ENCODE measurements around the gene CFLAR. TPM values are rescaled to one million over a fixed set of nuclear protein-coding genes. Genes with fewer than 3 reads are reported as not detected.

CFLAR gene
- total RNA-seq, 4 donors from 2014 or later, result 157 to 526 (median 297) TPM

GRCh38 chr2:201204655-201205514 is 88.9 kb downstream of the CFLAR start:
- H3K4me3 ChIP-seq, result no peak overlapping the region
- no peaks in the 10 kb centered on the region for H3K9me3 ChIP-seq
- DNase-seq, result no peak
- TF ChIP-seq POLR2A (IDR thresholded peaks at IDR 0.05) (no peak), CTCF (IDR thresholded peaks at IDR 0.05) (no peak)
- no peak overlapping the region for H3K27ac ChIP-seq
- H3K4me1 ChIP-seq, result peaks cover 0 to 4% (median 0%) of the 10 kb centered on the region in 4 donors
- H3K36me3 ChIP-seq, result peaks cover 0 to 43% (median 0%) of the 10 kb centered on the region in 3 donors
- no peaks in the 10 kb centered on the region for H3K27me3 ChIP-seq

GRCh38 chr2:201205515-201205849 is 89.5 kb downstream of the CFLAR start:
- Histone ChIP-seq H3K9me3 (no peaks in the 10 kb centered on the region), H3K4me3 (no peak overlapping the region), H3K27me3 (no peaks in the 10 kb centered on the region), H3K4me1 (peaks cover 0 to 4% (median 0%) of the 10 kb centered on the region in 4 donors), H3K27ac (no peak overlapping the region), H3K36me3 (peaks cover 0 to 43% (median 0%) of the 10 kb centered on the region in 3 donors)
- DNase-seq, result no peak
- no peak for TF ChIP-seq CTCF (IDR thresholded peaks at IDR 0.05)
- TF ChIP-seq POLR2A (IDR thresholded peaks at IDR 0.05), result no peak

- TF ChIP-seq CTCF (IDR thresholded peaks at IDR 0.05), result no peak
- TF ChIP-seq POLR2A (IDR thresholded peaks at IDR 0.05), result no peak
- no peaks in the 10 kb centered on the region for H3K27me3 ChIP-seq
- DNase-seq, result peak in 2 of 3 donors; percentile 79 to 82
- H3K27ac ChIP-seq, result peak overlapping the region in 2 of 4 donors; percentile 62 to 69
- H3K4me3 ChIP-seq, result no peak overlapping the region
- peaks cover 0 to 10% (median 0%) of the 10 kb centered on the region in 4 donors for H3K4me1 ChIP-seq
- peaks cover 0 to 29% (median 0%) of the 10 kb centered on the region in 3 donors for H3K36me3 ChIP-seq
- no peaks in the 10 kb centered on the region for H3K9me3 ChIP-seq
These were observed 92.7 kb downstream of the CFLAR start for GRCh38 chr2:201208563-201209252.

GRCh38 chr2:201215963-201216362 is 100.0 kb downstream of the CFLAR start:
- Histone ChIP-seq H3K27me3 (no peaks in the 10 kb centered on the region), H3K36me3 (peaks cover 0 to 20% (median 0%) of the 10 kb centered on the region in 3 donors), H3K4me1 (peaks cover 0 to 21% (median 3%) of the 10 kb centered on the region in 4 donors), H3K4me3 (no peak overlapping the region), H3K9me3 (no peaks in the 10 kb centered on the region), H3K27ac (no peak overlapping the region)
- no peak for TF ChIP-seq CTCF (IDR thresholded peaks at IDR 0.05)
- TF ChIP-seq POLR2A (IDR thresholded peaks at IDR 0.05), result no peak
- no peak for DNase-seq

- no peaks in the 10 kb centered on the region for H3K27me3 ChIP-seq
- no peak for TF ChIP-seq POLR2A (IDR thresholded peaks at IDR 0.05)
- TF ChIP-seq CTCF (IDR thresholded peaks at IDR 0.05), result no peak
- H3K27ac ChIP-seq, result no peak overlapping the region
- DNase-seq, result no peak
- no peaks in the 10 kb centered on the region for H3K9me3 ChIP-seq
- H3K4me3 ChIP-seq, result no peak overlapping the region
- H3K4me1 ChIP-seq, result peaks cover 0 to 24% (median under 1%) of the 10 kb centered on the region in 4 donors
- H3K36me3 ChIP-seq, result peaks cover 0 to 20% (median 0%) of the 10 kb centered on the region in 3 donors
These were observed 101.0 kb downstream of the CFLAR start for GRCh38 chr2:201216918-201217317.

Data from Peyer's patch (tissue), 4 donors.